Activated T-helper 17 cell treated with anti-CD3 and anti-CD28 coated beads, Interleukin-2, amount 50 U/mL, for 72 hours (primary cell): ENCODE data around the gene ADGRL3. TPM values are rescaled to one million over a fixed set of nuclear protein-coding genes. Genes with fewer than 3 reads are reported as not detected.

Experiments
- ATAC-seq: fragments of 150-1000 bp; cut with Tn5 transposase; replicated peaks from 2 replicates; pipeline ENCODE4 v1.10.0; 2021; ENCODE audit warnings: mild to moderate bottlenecking, moderate library complexity
- H3K27ac Mint-ChIP-seq: one replicate; pipeline ENCODE4 v1.8.0; 2022; ENCODE audit warnings: mixed read lengths
- H3K27me3 Mint-ChIP-seq: one replicate; pipeline ENCODE4 v1.8.0; 2022; ENCODE audit warnings: mixed read lengths
- H3K36me3 Mint-ChIP-seq: one replicate; pipeline ENCODE4 v1.8.0; 2022; ENCODE audit warnings: low read depth, mild to moderate bottlenecking, mixed read lengths
- H3K4me1 Mint-ChIP-seq: one replicate; pipeline ENCODE4 v1.8.0; 2022; ENCODE audit warnings: mixed read lengths
- H3K4me3 Mint-ChIP-seq: one replicate; pipeline ENCODE4 v1.8.0; 2022; ENCODE audit warnings: mild to moderate bottlenecking, mixed read lengths
- H3K9me3 Mint-ChIP-seq: one replicate; pipeline ENCODE4 v1.8.0; 2022; ENCODE audit warnings: mixed read lengths
- total RNA-seq, 2 donors: library from RNA; stranded (reverse); gene quantifications; one replicate each; pipeline ENCODE4 v1.2.3, GENCODE V29; 2022

Gene ADGRL3
- total RNA-seq, 2 donors from 2014 or later = not detected

DNA sequence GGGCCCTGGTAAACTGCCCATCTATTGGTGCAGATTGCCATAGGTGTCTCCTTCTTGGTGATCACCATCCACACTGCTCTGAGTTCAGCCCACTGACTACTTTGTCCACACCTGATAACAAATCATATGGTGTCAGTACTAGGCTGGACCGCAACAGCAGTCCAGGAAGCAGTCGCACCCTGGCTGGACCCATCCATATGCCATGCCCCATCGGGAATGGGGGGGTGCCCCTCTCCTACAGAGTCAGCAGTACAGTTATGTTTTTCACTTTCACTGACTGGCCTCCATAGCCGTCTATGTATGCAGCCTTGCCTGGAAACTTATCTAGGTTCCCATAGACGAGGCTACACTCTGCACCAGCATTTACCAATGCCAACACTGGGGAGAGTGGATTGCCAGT lies 226.1 kb downstream of the ADGRL3 start:
- ATAC-seq = no peak
- Mint-ChIP-seq H3K4me1 (no peaks in the 10 kb centered on the region), H3K27ac (no peak overlapping the region), H3K27me3 (no peaks in the 10 kb centered on the region), H3K9me3 (peaks cover 12% of the 10 kb centered on the region), H3K4me3 (no peak overlapping the region), H3K36me3 (no peaks in the 10 kb centered on the region)

DNA sequence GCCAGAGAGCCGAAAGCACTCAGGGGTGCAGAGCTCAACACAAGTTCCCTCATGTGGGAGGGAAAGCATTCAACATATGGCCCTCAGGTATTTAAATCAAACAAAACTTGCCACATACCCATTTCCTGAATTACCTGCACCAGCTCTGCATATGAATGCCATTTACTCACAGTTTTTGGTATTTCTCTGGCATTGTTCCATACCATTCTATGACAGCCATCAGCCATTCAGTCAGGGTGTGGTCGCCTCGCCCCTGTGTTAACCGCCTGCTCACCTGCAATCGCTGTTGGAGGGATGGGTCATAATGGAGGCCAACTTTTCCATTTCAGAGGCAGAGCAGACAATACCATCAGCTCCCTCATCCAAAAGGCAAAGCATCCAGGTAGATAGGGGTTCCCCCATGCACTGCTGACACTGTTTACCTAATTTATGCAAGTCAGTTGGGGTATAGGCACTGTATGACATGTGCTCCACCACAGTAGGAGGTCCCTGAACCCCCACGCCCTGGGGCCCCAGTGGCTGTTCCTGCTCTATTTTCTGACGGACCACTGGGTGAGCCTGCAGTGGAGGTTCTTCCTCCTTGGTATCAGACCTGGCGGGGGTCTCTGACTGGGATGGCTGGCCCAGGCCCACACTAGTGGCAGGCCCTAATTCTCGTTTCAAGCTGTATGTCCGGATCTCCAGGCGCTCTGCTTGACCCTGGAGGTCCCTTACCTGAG lies 227.1 kb downstream of the ADGRL3 start:
- Mint-ChIP-seq H3K4me1 (no peaks in the 10 kb centered on the region), H3K27me3 (no peaks in the 10 kb centered on the region)
- ATAC-seq = no peak

DNA sequence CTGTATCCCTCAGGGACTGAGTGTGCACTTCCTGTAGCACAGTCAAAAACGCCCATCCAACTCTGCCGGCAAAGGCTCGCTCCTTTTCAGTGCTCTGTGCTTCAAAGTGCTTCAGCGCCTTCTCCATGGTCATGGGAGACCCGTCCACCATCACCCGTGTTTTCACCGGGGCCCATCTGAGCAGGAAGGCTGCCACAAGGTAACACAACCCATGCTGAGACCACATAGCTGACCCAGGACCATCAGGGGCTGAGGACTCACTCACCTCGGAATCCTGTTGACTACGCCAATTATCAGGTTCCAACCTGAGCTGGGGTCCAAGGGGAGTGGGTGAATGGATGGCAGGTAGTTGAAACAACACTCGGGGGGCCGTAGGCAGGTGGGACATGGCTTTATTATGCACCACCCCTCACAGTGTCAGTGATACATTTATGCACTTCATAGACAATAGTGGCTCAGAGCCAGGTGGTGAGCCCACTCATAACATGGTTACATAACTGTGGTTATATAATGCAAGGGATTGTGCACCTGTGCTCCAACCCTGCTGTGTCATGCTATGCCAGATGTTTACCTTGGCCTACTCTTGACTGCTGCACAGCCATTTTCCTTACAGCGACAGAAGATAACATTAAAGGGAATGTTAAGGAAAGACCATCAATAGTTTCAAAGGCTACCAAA lies 227.8 kb downstream of the ADGRL3 start:
- ATAC-seq = no peak
- Mint-ChIP-seq H3K27ac (no peak overlapping the region), H3K9me3 (peaks cover 15% of the 10 kb centered on the region), H3K4me1 (no peaks in the 10 kb centered on the region), H3K27me3 (no peaks in the 10 kb centered on the region), H3K4me3 (no peak overlapping the region), H3K36me3 (no peaks in the 10 kb centered on the region)

More for the DNA sequence above, 227.1 kb downstream of the ADGRL3 start:
- no peaks in the 10 kb centered on the region for H3K36me3 Mint-ChIP-seq
- peaks cover 15% of the 10 kb centered on the region for H3K9me3 Mint-ChIP-seq
- H3K27ac Mint-ChIP-seq = no peak overlapping the region
- no peak overlapping the region for H3K4me3 Mint-ChIP-seq

DNA sequence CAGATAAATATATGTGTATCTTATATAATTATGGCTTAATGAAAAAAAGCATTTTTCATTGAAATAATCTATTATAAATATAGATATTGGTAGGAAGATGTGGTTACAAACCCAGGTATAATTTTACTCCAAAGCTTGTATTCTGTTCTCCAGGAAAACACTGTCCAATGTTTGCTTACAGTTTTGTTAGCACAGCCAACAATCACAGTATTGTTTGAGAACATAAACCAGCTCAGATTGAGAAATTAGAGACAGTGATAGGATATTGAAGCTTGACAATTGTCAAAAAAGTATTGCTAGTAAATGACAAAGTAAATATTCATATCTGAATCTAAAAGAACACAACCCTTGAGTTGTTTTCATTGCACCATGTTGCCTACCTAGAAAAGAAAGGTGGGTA lies 228.8 kb downstream of the ADGRL3 start:
- no peak overlapping the region for H3K27ac Mint-ChIP-seq
- no peak overlapping the region for H3K4me3 Mint-ChIP-seq

DNA sequence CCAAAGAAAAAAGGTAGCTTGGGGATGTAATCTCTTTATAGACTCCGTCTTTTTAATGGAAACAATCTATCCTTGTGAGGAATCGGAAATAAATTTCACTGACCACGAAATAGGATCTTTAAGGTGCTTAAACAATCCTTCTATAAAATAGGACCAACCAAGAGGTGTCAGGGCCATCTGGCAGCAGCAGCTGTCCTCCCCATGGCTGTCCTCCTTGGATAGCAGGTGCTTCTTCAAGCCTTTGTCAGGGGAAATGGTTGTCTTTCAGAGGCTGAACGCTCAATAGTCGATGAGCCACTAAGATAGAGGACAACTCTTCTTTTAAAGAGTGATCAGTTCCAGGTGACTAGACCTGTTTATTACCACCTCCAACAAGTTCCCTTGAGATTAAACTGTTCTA lies 231.0 kb downstream of the ADGRL3 start:
- H3K27ac Mint-ChIP-seq = no peak overlapping the region
- H3K36me3 Mint-ChIP-seq = no peaks in the 10 kb centered on the region
- no peaks in the 10 kb centered on the region for H3K4me1 Mint-ChIP-seq
- no peaks in the 10 kb centered on the region for H3K27me3 Mint-ChIP-seq
- H3K4me3 Mint-ChIP-seq = no peak overlapping the region
- ATAC-seq = no peak
- peaks cover 16% of the 10 kb centered on the region for H3K9me3 Mint-ChIP-seq

More for the DNA sequence above, 228.8 kb downstream of the ADGRL3 start:
- H3K4me1 Mint-ChIP-seq = no peaks in the 10 kb centered on the region
- H3K27me3 Mint-ChIP-seq = no peaks in the 10 kb centered on the region
- no peaks in the 10 kb centered on the region for H3K36me3 Mint-ChIP-seq
- H3K9me3 Mint-ChIP-seq = peaks cover 11% of the 10 kb centered on the region
- ATAC-seq = no peak

DNA sequence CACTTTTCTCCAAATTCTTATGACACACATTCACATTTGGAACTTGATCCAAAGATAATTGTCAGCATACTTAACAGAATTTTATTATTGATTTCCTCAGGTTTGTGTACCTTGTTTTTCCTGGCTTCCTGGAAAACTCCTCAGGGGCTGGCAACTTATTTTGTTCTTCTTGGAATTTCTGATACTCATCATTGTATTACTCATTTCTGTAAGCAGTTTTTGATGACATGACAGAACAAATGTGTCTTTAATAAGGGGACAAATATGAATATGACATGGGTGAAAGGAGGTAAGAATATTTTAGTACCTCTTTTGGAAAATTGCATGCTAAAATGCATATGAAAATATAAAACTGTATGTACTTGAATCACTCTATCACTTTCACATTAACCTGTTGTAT lies 237.8 kb downstream of the ADGRL3 start:
- Mint-ChIP-seq H3K4me1 (no peaks in the 10 kb centered on the region), H3K36me3 (no peaks in the 10 kb centered on the region), H3K27me3 (no peaks in the 10 kb centered on the region), H3K4me3 (no peak overlapping the region), H3K27ac (no peak overlapping the region), H3K9me3 (peaks cover 18% of the 10 kb centered on the region)
- ATAC-seq = no peak

DNA sequence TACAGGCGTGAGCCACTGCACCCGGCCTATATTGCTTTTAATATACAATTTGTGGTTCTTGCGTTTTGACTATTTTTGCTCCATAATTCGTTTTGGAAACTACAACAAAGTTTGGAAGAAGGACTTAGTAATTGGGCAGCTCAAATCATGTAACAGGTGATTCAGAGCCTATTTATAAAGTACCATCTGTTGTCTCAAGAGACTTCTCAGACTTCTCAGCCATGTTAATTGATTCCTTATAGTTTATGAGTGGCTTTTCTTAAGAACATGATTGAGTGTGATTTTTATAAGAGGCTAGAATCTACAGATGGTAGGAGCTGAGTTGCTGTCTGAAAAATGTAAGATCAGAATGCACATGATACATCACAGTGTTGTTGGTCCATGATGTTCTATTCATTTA lies 240.2 kb downstream of the ADGRL3 start:
- H3K4me1 Mint-ChIP-seq = no peaks in the 10 kb centered on the region
- H3K9me3 Mint-ChIP-seq = peaks cover 19% of the 10 kb centered on the region
- ATAC-seq = no peak

DNA sequence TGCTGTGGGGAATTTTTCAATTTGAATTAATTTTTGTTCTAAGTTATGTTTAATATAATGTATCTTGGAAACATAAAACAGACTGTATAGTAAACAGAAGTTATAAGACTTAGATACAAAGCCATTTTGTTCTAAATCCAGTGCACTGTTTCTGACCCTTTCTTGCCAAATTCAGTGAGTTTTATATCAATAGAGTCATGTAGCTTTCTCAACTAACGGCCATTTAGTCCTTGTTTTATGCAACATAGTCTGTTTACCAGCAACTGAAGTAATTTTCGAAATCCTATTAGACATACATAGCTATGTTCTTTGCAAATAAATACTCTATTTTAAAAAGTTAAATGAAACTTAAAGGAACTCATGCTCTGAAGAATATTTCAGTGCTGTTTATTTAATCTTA lies 242.8 kb downstream of the ADGRL3 start:
- no peaks in the 10 kb centered on the region for H3K4me1 Mint-ChIP-seq
- H3K4me3 Mint-ChIP-seq = no peak overlapping the region
- H3K36me3 Mint-ChIP-seq = no peaks in the 10 kb centered on the region
- no peak for ATAC-seq
- peaks cover 18% of the 10 kb centered on the region for H3K9me3 Mint-ChIP-seq
- H3K27ac Mint-ChIP-seq = no peak overlapping the region
- no peaks in the 10 kb centered on the region for H3K27me3 Mint-ChIP-seq

More for the DNA sequence above, 240.2 kb downstream of the ADGRL3 start:
- H3K36me3 Mint-ChIP-seq = no peaks in the 10 kb centered on the region
- H3K4me3 Mint-ChIP-seq = no peak overlapping the region
- no peaks in the 10 kb centered on the region for H3K27me3 Mint-ChIP-seq
- no peak overlapping the region for H3K27ac Mint-ChIP-seq

DNA sequence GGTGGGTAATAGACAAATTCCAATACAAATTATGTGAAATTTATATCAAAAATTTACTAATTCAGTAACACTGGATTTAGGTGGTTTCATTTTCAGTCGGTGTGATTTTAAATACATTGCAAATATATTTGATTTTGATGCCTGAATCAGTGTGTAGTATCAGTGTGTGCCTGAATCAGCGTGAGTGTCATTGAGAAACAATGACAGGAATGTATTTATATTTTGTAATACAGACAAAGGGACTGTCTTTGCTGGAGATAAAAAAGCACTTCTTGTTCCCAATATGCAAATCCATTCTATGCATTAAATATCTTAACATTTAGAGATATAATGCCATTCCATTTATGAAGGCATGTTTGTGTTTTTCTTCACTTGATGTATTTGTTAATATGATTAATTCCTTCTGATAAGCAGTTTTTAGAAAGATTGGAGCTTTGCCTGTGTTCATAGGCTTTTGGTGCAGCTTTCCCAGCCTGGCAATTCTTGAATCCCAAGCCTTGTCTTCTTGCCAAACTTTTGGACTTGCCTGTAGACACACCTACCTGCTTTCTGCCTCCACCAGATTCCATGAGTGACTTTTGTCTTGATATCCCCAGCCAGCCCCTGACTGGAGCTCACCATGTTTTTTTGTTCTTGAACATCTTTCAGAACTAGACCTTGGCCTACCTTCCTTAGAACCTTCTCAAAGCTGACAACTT lies 243.8 kb downstream of the ADGRL3 start:
- Mint-ChIP-seq H3K9me3 (peaks cover 20% of the 10 kb centered on the region), H3K27ac (no peak overlapping the region), H3K4me1 (no peaks in the 10 kb centered on the region), H3K27me3 (no peaks in the 10 kb centered on the region), H3K36me3 (no peaks in the 10 kb centered on the region), H3K4me3 (no peak overlapping the region)
- ATAC-seq = no peak

DNA sequence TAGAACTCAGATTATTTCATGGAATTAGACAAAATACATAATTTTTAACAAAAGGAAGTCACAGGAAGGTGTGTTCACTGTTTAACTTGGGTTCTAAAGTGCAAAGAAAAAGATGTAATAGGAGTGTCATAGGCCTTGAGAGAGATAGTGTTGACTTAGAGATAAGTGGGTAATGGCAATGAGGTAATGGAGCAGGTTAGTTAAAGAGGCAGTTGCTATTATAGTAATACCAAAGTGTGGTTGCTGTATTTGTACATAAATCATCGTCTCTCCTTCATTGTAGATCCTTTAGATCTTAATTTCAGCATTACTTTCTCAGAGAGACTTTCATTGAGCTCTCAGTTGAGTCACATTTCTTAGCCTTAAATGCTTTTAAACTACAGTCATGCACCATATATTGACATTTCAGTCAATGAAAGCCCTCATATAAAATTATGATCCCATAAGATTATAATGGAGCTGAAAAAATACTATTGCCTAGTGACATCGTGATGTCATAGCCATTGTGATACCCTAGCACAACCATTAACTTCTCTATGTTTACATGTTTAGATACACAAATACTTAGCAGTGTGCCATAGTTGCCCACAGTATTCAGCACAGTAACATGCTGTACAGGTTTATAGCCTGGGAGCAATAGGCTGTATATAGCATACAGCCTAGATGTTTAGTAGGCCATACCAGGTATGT lies 245.4 kb downstream of the ADGRL3 start:
- peaks cover 17% of the 10 kb centered on the region for H3K9me3 Mint-ChIP-seq
- no peak overlapping the region for H3K27ac Mint-ChIP-seq
- no peak overlapping the region for H3K4me3 Mint-ChIP-seq
- no peaks in the 10 kb centered on the region for H3K36me3 Mint-ChIP-seq
- no peaks in the 10 kb centered on the region for H3K4me1 Mint-ChIP-seq
- no peaks in the 10 kb centered on the region for H3K27me3 Mint-ChIP-seq
- ATAC-seq = no peak

DNA sequence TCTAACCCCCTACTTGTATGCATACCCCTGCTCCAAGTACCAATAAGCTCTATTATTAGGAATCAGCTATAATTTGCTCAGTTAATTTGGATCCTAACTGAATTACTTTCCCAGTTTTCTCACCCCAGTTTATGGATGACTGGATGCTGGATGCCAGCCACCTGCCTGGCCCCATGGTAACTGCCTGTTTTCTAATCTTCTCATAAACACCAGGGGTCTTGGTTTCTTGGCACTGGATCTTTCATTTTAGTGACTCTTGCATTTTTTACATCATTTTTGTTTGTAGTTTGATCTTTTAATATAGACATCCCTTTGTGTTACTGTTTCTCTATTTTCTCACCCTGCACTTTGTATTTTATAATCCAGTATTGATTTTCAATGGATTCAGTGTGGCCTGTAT lies 246.8 kb downstream of the ADGRL3 start:
- H3K4me1 Mint-ChIP-seq = no peaks in the 10 kb centered on the region
- H3K36me3 Mint-ChIP-seq = no peaks in the 10 kb centered on the region
- no peak overlapping the region for H3K4me3 Mint-ChIP-seq
- H3K9me3 Mint-ChIP-seq = peaks cover 16% of the 10 kb centered on the region
- H3K27ac Mint-ChIP-seq = no peak overlapping the region
- no peaks in the 10 kb centered on the region for H3K27me3 Mint-ChIP-seq
- no peak for ATAC-seq

DNA sequence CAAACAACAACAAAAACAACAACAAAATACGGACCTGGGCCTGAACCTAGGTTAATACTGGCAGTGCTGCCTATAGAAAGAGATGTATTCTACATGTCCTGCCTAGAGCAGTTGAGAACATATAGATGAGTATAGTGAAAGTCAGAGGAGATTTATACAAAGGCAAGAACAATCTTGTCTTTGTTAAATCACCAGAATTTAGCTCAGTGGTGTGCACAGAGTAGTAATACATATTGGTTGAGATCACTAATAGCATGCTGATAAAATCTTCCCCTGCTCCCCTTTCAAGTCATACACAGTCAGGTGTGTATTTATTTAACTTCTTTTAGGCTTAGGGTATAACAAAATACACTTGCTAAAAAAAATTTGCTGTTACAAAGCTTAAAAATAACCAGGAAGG lies 247.8 kb downstream of the ADGRL3 start:
- H3K27me3 Mint-ChIP-seq = no peaks in the 10 kb centered on the region
- no peak overlapping the region for H3K27ac Mint-ChIP-seq
- H3K4me3 Mint-ChIP-seq = no peak overlapping the region
- no peak for ATAC-seq
- H3K4me1 Mint-ChIP-seq = no peaks in the 10 kb centered on the region
- peaks cover 12% of the 10 kb centered on the region for H3K9me3 Mint-ChIP-seq
- no peaks in the 10 kb centered on the region for H3K36me3 Mint-ChIP-seq

DNA sequence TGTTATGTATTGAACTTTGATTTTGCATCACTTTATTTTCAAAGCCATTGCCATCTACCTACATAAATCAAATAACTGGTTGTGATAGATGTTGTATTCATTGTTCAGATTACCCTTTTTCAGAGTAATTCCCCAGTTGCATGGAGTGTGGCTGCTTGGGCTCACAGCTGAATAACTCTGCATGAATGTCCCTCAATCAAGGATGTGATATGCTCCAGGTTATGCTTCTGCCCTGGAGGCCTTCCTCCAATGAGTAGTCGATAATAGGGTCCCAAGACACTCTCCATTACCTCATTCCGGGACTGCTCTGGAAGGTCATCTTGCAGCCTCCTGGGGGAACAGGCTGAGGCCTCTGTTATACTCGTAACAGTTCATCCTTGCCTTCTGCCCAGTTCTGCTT lies 251.8 kb downstream of the ADGRL3 start:
- no peaks in the 10 kb centered on the region for H3K4me1 Mint-ChIP-seq
- no peaks in the 10 kb centered on the region for H3K27me3 Mint-ChIP-seq
- no peaks in the 10 kb centered on the region for H3K36me3 Mint-ChIP-seq
- H3K9me3 Mint-ChIP-seq = peaks cover 8% of the 10 kb centered on the region
- ATAC-seq = no peak
- no peak overlapping the region for H3K27ac Mint-ChIP-seq
- H3K4me3 Mint-ChIP-seq = no peak overlapping the region

DNA sequence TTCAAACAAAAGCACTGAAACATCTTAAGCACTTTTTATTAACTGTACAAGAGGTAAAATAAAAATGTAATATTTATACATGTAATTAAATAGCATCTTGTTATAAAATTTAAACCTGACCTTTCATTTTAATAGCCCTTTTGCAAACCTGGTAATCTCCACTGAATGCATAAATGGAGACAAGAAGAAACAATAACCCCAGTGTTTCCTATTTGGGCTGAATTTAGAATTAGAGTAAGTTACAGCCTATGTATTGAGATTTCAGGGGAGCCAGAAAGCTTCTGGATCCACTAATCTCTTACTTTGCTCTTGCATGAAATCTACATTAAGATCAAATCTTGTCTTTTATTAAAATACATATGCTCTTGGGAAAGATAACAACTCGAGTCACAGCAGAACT lies 261.8 kb downstream of the ADGRL3 start:
- Mint-ChIP-seq H3K27me3 (no peaks in the 10 kb centered on the region), H3K27ac (no peak overlapping the region), H3K36me3 (no peaks in the 10 kb centered on the region), H3K4me1 (no peaks in the 10 kb centered on the region), H3K4me3 (no peak overlapping the region), H3K9me3 (peaks cover 10% of the 10 kb centered on the region)
- no peak for ATAC-seq
